Endothelial cell of umbilical vein (primary cell): ENCODE results near the gene TAOK1.
"Not testable (repeated sequence)": the region's sequence is repeated elsewhere in the genome, so short reads cannot be mapped to it uniquely, and the experiment has no call there.

Experiments used
- CTCF ChIP-seq, 2 donors: IDR thresholded peaks; 1 replicate in 1 of 2; 2 replicates in 1 of 2; pipeline ENCODE4 v1.5.1; 2011; ENCODE audit warnings: low read length in 2 of 2, mild to moderate bottlenecking in 2 of 2, moderate library complexity in 2 of 2, control low read depth in 1 of 2, inconsistent platforms in 1 of 2, low read depth in 1 of 2; ENCODE audit not compliant: insufficient read depth in 1 of 2; ENCODE audit errors: extremely low read depth in 1 of 2
- EZH2 ChIP-seq: IDR thresholded peaks from 2 replicates; pipeline ENCODE4 v1.6.1; 2012; ENCODE audit warnings: borderline replicate concordance, low read depth, mild to moderate bottlenecking, moderate library complexity, low read length, inconsistent platforms; ENCODE audit not compliant: severe bottlenecking
- FOS ChIP-seq: IDR thresholded peaks from 2 replicates; pipeline ENCODE4 v1.6.1; 2011; ENCODE audit warnings: mild to moderate bottlenecking, low read length, moderate library complexity, borderline replicate concordance; ENCODE audit not compliant: insufficient read depth
- JUN ChIP-seq: IDR thresholded peaks from 2 replicates; pipeline ENCODE4 v1.6.1; 2011; ENCODE audit warnings: borderline replicate concordance, low read depth; ENCODE audit not compliant: insufficient read length, insufficient read depth
- MAX ChIP-seq: IDR thresholded peaks from 2 replicates; pipeline ENCODE4 v1.6.1; 2011; ENCODE audit not compliant: insufficient read depth, insufficient read length
- MYC ChIP-seq: IDR thresholded peaks from one replicate; pipeline ENCODE4 v1.6.1; 2011; ENCODE audit warnings: mild to moderate bottlenecking, low read depth, low read length
- POLR2A ChIP-seq: IDR thresholded peaks from 2 replicates; pipeline ENCODE4 v1.6.1; 2012; ENCODE audit warnings: low read depth, mild to moderate bottlenecking, control low read depth, low read length
- POLR2AphosphoS5 ChIP-seq: IDR thresholded peaks from 2 replicates; pipeline ENCODE4 v1.6.1; 2012; ENCODE audit warnings: low read depth, mild to moderate bottlenecking, control low read depth, low read length, moderate library complexity; ENCODE audit not compliant: insufficient read depth

- TF ChIP-seq CTCF (IDR thresholded peaks at IDR 0.05; ENCODE audit: extremely low read depth in 1 of 2, insufficient read depth in 1 of 2, low read depth in 1 of 2, low read length in 2 of 2); MYC; EZH2; POLR2A; MAX; JUN; POLR2AphosphoS5; FOS: not testable (repeated sequence)
These were observed 90.2 kb downstream of the TAOK1 start for GRCh38 chr17:29480249-29480928.
